Esophagus (tissue), 2 donors: ENCODE data around the gene CNST. TPM values are rescaled to one million over a fixed set of nuclear protein-coding genes. Genes with fewer than 3 reads are reported as not detected.
"Not testable (repeated sequence)": the region's sequence is repeated elsewhere in the genome, so short reads cannot be mapped to it uniquely, and the experiment has no call there.

ENCODE experiments used
- H3K27ac ChIP-seq, 2 donors: one replicate each; pipeline ENCODE4 v1.5.1; 2013; ENCODE audit warnings: low read depth in 2 of 2, mild to moderate bottlenecking in 2 of 2, inconsistent platforms in 1 of 2, low read length in 1 of 2, moderate library complexity in 1 of 2
- H3K27me3 ChIP-seq, 2 donors: one replicate each; pipeline ENCODE4 v1.6.1; 2013; ENCODE audit warnings: low read length in 2 of 2, control low read depth in 1 of 2, mild to moderate bottlenecking in 1 of 2; ENCODE audit not compliant: insufficient read depth in 2 of 2, control insufficient read depth in 1 of 2
- H3K36me3 ChIP-seq, 2 donors: one replicate each; pipeline ENCODE4 v1.6.1; 2013; ENCODE audit warnings: low read length in 1 of 2; ENCODE audit not compliant: control insufficient read depth in 2 of 2, insufficient read depth in 2 of 2
- H3K4me1 ChIP-seq, 2 donors: one replicate each; pipeline ENCODE4 v1.6.1; 2013; ENCODE audit warnings: low read length in 1 of 2; ENCODE audit not compliant: control insufficient read depth in 2 of 2, insufficient read depth in 2 of 2
- H3K4me3 ChIP-seq, 2 donors: one replicate each; pipeline ENCODE4 v1.5.1; 2013; ENCODE audit warnings: low read length in 2 of 2, mild to moderate bottlenecking in 2 of 2, low read depth in 1 of 2, moderate library complexity in 1 of 2
- H3K9me3 ChIP-seq, 2 donors: one replicate each; pipeline ENCODE4 v1.6.1; 2013; ENCODE audit warnings: mild to moderate bottlenecking in 2 of 2, low read depth in 1 of 2, low read length in 1 of 2, moderate library complexity in 1 of 2; ENCODE audit not compliant: control insufficient read depth in 2 of 2, insufficient read depth in 1 of 2
- WGBS, 2 donors: extraction: QIAGEN DNeasy Blood & Tissue Kit; methylation state at CpG; one replicate each; pipeline ENCODE4 v1.1.7; 2013; 5-methylcytosine and 5-hydroxymethylcytosine counted together
- polyA plus RNA-seq, 2 donors: library from polyadenylated mRNA; stranded (reverse); fragments of 200-250 nt; gene quantifications; one replicate each; pipeline ENCODE4 v1.2.3, GENCODE V29; 2013
- donor health status: healthy with polysubstance abuse.
- donor health status: Bipolar disorder and iron deficiency.

The CNST gene
- polyA plus RNA-seq, 2 donors: 7.5 to 12.2 TPM

- Histone ChIP-seq H3K27ac (no peak overlapping the region), H3K4me3 (no peak overlapping the region), H3K4me1 (no peaks in the 10 kb centered on the region), H3K36me3 (no peaks in the 10 kb centered on the region), H3K27me3 (no peaks in the 10 kb centered on the region), H3K9me3 (peaks cover 0 to 5% of the 10 kb centered on the region in 2 donors)
- whole genome bisulfite sequencing, 2 donors: 90 to 94% methylated on average over 6 of the region's 6 CpGs
Measured at GRCh38 chr1:246708166-246708565, 141.9 kb downstream of the CNST start.

- H3K4me1 ChIP-seq: no peaks in the 10 kb centered on the region
- H3K36me3 ChIP-seq: no peaks in the 10 kb centered on the region
- peaks cover 0 to 5% of the 10 kb centered on the region in 2 donors for H3K9me3 ChIP-seq
- WGBS, 2 donors: 90 to 95% methylated on average over 4 of the region's 4 CpGs
- no peaks in the 10 kb centered on the region for H3K27me3 ChIP-seq
- no peak overlapping the region for H3K27ac ChIP-seq
- no peak overlapping the region for H3K4me3 ChIP-seq
Measured at GRCh38 chr1:246709196-246709595, 142.9 kb downstream of the CNST start.

- 28 to 42% methylated on average over 2 of the region's 2 CpGs for WGBS, 2 donors
- no peak overlapping the region for H3K4me3 ChIP-seq
- H3K27me3 ChIP-seq: no peaks in the 10 kb centered on the region
- H3K27ac ChIP-seq: no peak overlapping the region
- H3K36me3 ChIP-seq: no peaks in the 10 kb centered on the region
- no peaks in the 10 kb centered on the region for H3K4me1 ChIP-seq
- peaks cover 0 to 5% of the 10 kb centered on the region in 2 donors for H3K9me3 ChIP-seq
Measured at GRCh38 chr1:246709835-246710234, 143.6 kb downstream of the CNST start.

DNA sequence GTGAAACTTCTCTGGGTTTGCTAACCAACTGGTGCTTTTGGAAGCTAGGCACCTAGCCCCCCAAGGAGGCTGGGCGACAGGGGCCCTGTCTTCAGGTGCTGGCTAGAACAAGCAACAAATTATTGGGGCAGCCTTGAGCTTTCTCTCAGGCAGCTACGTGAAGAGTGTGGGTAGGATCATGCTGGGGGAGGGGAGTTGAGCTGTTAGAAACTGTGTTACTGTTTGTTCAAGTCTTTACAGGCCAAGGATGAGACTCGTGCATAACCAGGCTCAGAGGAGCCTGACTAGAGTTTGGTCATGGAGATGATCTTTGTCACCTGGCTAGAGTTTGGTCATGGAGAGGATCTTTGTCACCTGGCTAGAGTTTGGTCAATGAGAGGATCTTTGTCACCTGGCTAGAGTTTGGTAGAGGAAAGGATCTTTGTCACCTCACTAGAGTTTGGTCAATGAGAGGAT, 145.3 kb downstream of the CNST start:
- Histone ChIP-seq H3K4me1 (no peaks in the 10 kb centered on the region), H3K9me3 (peaks cover 0 to 5% of the 10 kb centered on the region in 2 donors), H3K4me3 (no peak overlapping the region), H3K27ac (no peak overlapping the region), H3K36me3 (no peaks in the 10 kb centered on the region), H3K27me3 (no peaks in the 10 kb centered on the region)
- 67 to 71% methylated on average over 3 of the region's 3 CpGs for WGBS, 2 donors

DNA sequence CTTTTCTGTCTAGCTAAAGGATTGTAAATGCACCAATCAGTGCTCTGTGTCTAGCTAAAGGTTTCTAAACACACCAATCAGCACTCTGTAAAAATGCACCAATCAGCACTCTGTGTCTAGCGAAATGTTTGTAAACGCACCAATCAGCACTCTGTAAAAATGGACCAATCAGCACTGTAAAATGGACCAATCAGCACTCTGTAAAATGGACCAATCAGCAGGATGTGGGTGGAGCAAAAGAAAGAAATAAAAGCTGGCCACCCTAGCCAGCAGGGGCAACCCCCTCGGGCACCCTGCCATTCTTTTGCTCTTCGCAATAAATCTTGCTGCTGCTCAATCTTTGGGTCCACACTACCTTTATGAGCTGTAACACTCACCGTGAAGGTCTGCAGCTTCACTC, 146.2 kb downstream of the CNST start:
- H3K27me3 ChIP-seq, H3K9me3 ChIP-seq, H3K27ac ChIP-seq, H3K4me3 ChIP-seq, H3K4me1 ChIP-seq, H3K36me3 ChIP-seq: not testable (repeated sequence)
- WGBS, 2 donors: 92 to 96% methylated on average over 5 of the region's 5 CpGs

Other genes with a start within 250 kb of the CNST start
- gene SMYD3, start 59.2 kb upstream of the CNST start, polyA plus RNA-seq: 1 to 10 TPM; 5.0 to 5.7 TPM
- gene TFB2M, start 195 bp upstream of the CNST start, polyA plus RNA-seq: 1 to 10 TPM; 2.1 to 8.6 TPM
- 1 to 10 TPM; 1.2 to 3.6 TPM for gene SCCPDH, start 158.0 kb downstream of the CNST start, polyA plus RNA-seq